Measurements from ENCODE around the gene ATXN7L1.

GRCh38 chr7:105642264-105642663 lies 234.1 kb downstream of the ATXN7L1 start:
- TF ChIP-seq CTCF (conservative IDR thresholded peaks at IDR 0.05) (no peak), EZH2 (IDR thresholded peaks at IDR 0.05; ENCODE audit: low read depth) (no peak)
